CD4-positive, alpha-beta T cell treated with Interleukin-4 for 4 hours (primary cell): ENCODE data around the gene MUCL3.
"Not testable (repeated sequence)": the region's sequence is repeated elsewhere in the genome, so short reads cannot be mapped to it uniquely, and the experiment has no call there.

Experiments used
- DNase-seq: peaks from one replicate; pipeline ENCODE4 v3.0.0-alpha.2; 2020

The MUCL3 gene

GRCh38 chr6:30914076-30914853 lies 26.5 kb upstream of the MUCL3 start, which contains the start of gene VARS2:
Gene VARS2, plus strand, starts transcription at chr6:30914238. Its CDS starts 599 bp downstream, at chr6:30914837.
- peak; percentile 88 for DNase-seq

- DNase-seq, result no peak
Observed at GRCh38 chr6:30914854-30915590, 25.8 kb upstream of the MUCL3 start.

GRCh38 chr6:30915591-30915946 lies 25.2 kb upstream of the MUCL3 start:
- peak; percentile 26 for DNase-seq

- no peak for DNase-seq
Observed at GRCh38 chr6:30917041-30917440, 23.7 kb upstream of the MUCL3 start.

GRCh38 chr6:30917487-30917886 lies 23.3 kb upstream of the MUCL3 start:
- no peak for DNase-seq

- no peak for DNase-seq
Observed at GRCh38 chr6:30918670-30919069, 22.1 kb upstream of the MUCL3 start.

- DNase-seq, result no peak
Observed at GRCh38 chr6:30922447-30922852, 18.3 kb upstream of the MUCL3 start.

GRCh38 chr6:30924040-30924627 lies 16.6 kb upstream of the MUCL3 start:
- not testable (repeated sequence) for DNase-seq

- no peak for DNase-seq
Observed at GRCh38 chr6:30926644-30927043, 14.1 kb upstream of the MUCL3 start.

GRCh38 chr6:30927080-30927479 lies 13.7 kb upstream of the MUCL3 start:
- DNase-seq, result not testable (repeated sequence)

GRCh38 chr6:30928677-30929076 lies 12.1 kb upstream of the MUCL3 start:
- DNase-seq, result no peak

GRCh38 chr6:30930506-30930905 lies 10.3 kb upstream of the MUCL3 start:
- DNase-seq, result no peak

GRCh38 chr6:30931272-30931671 lies 9.5 kb upstream of the MUCL3 start:
- DNase-seq, result no peak

GRCh38 chr6:30931969-30932645 lies 8.7 kb upstream of the MUCL3 start, which contains the start of gene SFTA2:
Gene SFTA2, minus strand, starts transcription at chr6:30932170. Its CDS starts 74 bp downstream, at chr6:30932096.
- DNase-seq, result no peak

GRCh38 chr6:30932665-30933365 lies 8.0 kb upstream of the MUCL3 start:
- DNase-seq, result no peak

GRCh38 chr6:30935018-30935417 lies 5.8 kb upstream of the MUCL3 start:
- no peak for DNase-seq

GRCh38 chr6:30937265-30937664 lies 3.5 kb upstream of the MUCL3 start:
- no peak for DNase-seq

- no peak for DNase-seq
Observed at GRCh38 chr6:30938730-30939129, 2.0 kb upstream of the MUCL3 start.

- DNase-seq, result no peak
Observed at GRCh38 chr6:30939473-30939872, 1.3 kb upstream of the MUCL3 start.

- DNase-seq, result no peak
Observed at GRCh38 chr6:30942338-30943060, 1.7 kb downstream of the MUCL3 start.

- DNase-seq, result no peak
Observed at GRCh38 chr6:30944051-30944450, 3.3 kb downstream of the MUCL3 start.

GRCh38 chr6:30945281-30945680 lies 4.5 kb downstream of the MUCL3 start:
- DNase-seq, result no peak
